SJSA1 (cell line): ENCODE results near the gene GAB2. TPM values are rescaled to one million over a fixed set of nuclear protein-coding genes. Genes with fewer than 3 reads are reported as not detected.

ENCODE experiments used
- DNase-seq, 2 experiments: peaks; one replicate each; pipeline ENCODE4 v3.0.0-alpha.2; 2015 to 2020; ENCODE audit warnings: low spot score in 2 of 2, low read depth in 1 of 2
- H3K27ac ChIP-seq: fragments of 250-450 bp; sonication (Bioruptor Pico); 2 replicates; pipeline ENCODE4 v1.5.1; 2020; ENCODE audit warnings: mild to moderate bottlenecking, moderate library complexity
- H3K27me3 ChIP-seq: fragments of 250-450 bp; sonication (Bioruptor Pico); replicated peaks from 2 replicates; pipeline ENCODE4 v1.5.1; 2020; ENCODE audit warnings: mild to moderate bottlenecking, moderate library complexity
- H3K36me3 ChIP-seq: fragments of 250-450 bp; sonication (Bioruptor Pico); 2 replicates; pipeline ENCODE4 v1.5.1; 2020; ENCODE audit warnings: mild to moderate bottlenecking
- H3K4me1 ChIP-seq: fragments of 250-450 bp; sonication (Bioruptor Pico); replicated peaks from 2 replicates; pipeline ENCODE4 v1.6.1; 2021; ENCODE audit warnings: mild to moderate bottlenecking
- H3K4me3 ChIP-seq: fragments of 250-450 bp; sonication (Bioruptor Pico); 2 replicates; pipeline ENCODE4 v1.5.1; 2020; ENCODE audit warnings: mild to moderate bottlenecking
- H3K9me3 ChIP-seq: fragments of 250-450 bp; sonication (Bioruptor Pico); replicated peaks from 2 replicates; pipeline ENCODE4 v1.5.1; 2020; ENCODE audit warnings: mild to moderate bottlenecking
- total RNA-seq: library from RNA; depleted of rRNA; stranded (reverse); fragments of >200 nt; shearing (Covaris generic); gene quantifications from 2 replicates; pipeline ENCODE4 v1.2.3, GENCODE V29; 2014

GAB2 gene
- total RNA-seq, 1 experiment from 2014 or later: 3.2 TPM

DNA sequence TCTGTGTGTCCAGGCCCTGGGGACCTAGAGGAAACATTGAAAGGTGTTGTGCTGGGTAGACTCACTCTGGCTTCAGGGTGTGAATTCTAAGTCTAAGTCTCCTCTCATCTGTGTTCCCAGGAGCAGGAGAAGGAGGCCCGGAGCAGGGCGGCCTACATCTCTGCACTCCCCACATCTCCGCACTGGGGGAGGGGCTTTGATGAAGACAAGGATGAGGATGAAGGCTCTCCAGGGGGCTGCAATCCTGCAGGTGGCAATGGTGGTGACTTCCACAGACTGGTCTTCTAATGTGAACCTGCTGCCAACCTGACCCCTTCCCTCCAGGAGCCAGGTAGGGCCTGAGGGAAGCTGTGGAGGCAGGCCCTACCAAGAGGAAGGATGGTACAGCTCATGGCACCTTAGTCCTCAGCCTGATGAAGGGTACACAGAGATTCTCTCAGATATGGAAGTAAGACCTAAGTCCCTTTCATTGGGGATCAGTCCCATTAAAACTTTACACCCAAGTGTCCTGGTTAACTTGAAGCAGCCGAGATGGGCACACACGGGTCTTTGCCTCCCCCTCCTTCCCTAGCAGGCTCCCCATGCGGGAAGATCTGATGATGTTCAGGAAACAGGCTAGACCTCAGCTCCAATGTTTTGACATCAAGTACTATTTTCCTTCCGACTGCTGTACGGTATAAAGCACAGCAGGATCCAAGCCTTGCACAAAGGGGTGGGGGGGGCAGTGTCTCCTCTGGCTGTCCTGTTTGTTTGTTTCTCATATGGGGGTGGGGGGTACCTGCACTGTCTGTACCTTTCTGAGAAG lies 203.9 kb downstream of the GAB2 start:
- Histone ChIP-seq H3K27me3 (no peaks in the 10 kb centered on the region), H3K27ac (no peak overlapping the region), H3K4me3 (no peak overlapping the region), H3K9me3 (no peaks in the 10 kb centered on the region), H3K4me1 (no peaks in the 10 kb centered on the region), H3K36me3 (no peaks in the 10 kb centered on the region)
- no peak for DNase-seq

DNA sequence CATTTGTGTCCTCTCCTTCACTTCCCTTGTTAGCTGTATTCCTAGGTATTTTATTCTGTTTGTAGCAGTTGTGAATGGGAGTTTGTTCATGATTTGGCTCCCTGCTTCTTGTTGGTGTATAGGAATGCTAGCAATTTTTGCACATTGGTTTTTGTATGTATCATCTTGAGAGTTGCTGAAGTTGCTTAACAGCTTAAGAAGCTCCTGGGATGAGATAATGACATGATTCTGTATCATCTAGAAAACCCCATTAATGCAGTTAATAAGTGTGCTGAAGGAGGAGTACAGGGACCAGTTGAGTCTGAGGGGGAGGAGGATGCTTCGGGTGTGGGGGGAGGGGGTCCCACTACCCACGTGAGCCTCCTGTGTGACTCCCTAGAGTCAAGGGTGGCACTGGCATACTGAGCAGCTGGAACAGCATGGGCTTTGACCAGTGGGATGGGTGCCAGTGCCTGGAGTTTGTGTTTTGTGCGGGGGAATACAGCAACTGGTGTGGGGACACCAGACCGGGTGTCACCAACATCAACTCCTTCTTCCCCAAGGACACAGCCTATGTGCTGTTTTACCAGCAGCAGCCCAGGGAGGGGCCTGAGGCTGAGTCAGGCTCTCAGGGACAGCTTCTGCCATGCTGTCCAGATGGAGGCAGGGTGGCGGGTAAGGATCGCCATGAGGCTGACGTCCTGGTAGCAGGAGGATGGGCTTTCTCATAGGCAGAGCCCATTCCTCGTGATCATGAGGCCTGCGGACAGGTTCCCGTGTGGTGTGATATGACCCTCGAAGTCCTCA lies 204.8 kb downstream of the GAB2 start:
- Histone ChIP-seq H3K27me3 (no peaks in the 10 kb centered on the region), H3K4me1 (no peaks in the 10 kb centered on the region), H3K9me3 (no peaks in the 10 kb centered on the region), H3K27ac (no peak overlapping the region), H3K4me3 (no peak overlapping the region), H3K36me3 (no peaks in the 10 kb centered on the region)
- DNase-seq: no peak

DNA sequence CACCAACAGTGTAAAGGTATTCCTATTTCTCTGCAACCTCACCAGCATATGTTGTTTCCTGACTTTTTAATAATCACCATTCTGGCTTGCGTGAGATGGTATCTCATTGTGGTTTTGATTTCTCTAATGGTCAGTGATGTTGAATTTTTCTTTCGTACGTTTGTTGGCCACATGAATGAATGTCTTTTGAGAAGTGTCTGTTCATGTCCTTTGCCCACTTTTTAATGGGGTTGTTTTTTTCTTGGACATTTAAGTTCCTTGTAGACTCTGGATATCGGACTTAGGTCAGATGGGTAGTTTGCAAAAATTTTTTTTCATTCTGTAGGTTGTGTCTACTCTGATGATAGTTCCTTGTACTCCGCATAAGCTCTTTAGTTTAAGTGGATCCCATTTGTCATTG lies 206.1 kb downstream of the GAB2 start:
- DNase-seq: no peak
- no peak overlapping the region for H3K4me3 ChIP-seq
- H3K27ac ChIP-seq: no peak overlapping the region
- no peaks in the 10 kb centered on the region for H3K36me3 ChIP-seq
- H3K9me3 ChIP-seq: no peaks in the 10 kb centered on the region
- no peaks in the 10 kb centered on the region for H3K4me1 ChIP-seq
- H3K27me3 ChIP-seq: no peaks in the 10 kb centered on the region

DNA sequence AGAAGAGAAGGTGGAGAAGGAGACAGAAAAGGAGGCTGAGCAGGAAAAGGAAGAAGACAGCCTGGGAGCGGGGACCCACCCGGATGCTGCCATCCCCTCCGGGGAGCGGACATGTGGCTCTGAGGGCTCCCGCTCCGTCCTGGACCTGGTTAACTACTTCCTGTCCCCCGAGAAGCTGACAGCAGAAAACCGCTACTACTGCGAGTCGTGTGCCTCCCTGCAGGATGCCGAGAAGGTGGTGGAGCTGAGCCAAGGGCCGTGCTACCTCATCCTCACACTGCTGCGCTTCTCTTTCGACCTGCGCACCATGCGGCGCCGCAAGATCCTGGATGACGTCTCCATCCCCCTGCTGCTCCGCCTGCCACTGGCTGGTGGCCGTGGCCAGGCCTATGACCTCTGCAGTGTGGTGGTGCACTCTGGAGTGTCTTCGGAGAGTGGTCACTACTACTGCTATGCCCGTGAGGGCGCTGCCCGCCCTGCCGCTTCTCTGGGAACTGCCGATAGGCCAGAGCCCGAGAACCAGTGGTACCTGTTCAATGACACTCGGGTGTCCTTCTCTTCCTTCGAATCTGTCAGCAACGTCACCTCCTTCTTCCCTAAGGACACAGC lies 207.5 kb downstream of the GAB2 start:
- no peak for DNase-seq
- no peaks in the 10 kb centered on the region for H3K4me1 ChIP-seq
- no peaks in the 10 kb centered on the region for H3K36me3 ChIP-seq

DNA sequence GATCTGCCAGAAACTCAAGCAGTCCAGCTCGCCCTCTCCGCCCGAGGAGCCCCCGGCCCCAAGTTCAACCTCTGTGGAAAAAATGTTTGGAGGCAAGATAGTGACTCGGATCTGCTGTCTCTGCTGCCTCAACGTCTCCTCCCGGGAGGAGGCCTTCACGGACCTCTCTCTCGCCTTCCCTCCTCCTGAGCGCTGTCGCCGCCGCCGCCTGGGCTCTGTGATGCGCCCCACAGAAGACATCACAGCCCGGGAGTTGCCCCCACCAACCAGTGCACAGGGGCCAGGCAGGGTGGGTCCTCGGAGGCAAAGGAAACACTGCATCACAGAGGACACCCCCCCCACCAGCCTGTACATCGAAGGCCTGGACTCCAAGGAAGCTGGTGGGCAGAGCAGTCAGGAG lies 208.1 kb downstream of the GAB2 start:
- no peak overlapping the region for H3K27ac ChIP-seq
- no peaks in the 10 kb centered on the region for H3K9me3 ChIP-seq
- no peaks in the 10 kb centered on the region for H3K27me3 ChIP-seq
- H3K36me3 ChIP-seq: no peaks in the 10 kb centered on the region
- no peak overlapping the region for H3K4me3 ChIP-seq
- DNase-seq: no peak
- no peaks in the 10 kb centered on the region for H3K4me1 ChIP-seq

More for the DNA sequence above, 207.5 kb downstream of the GAB2 start:
- Histone ChIP-seq H3K27ac (no peak overlapping the region), H3K4me3 (no peak overlapping the region), H3K27me3 (no peaks in the 10 kb centered on the region), H3K9me3 (no peaks in the 10 kb centered on the region)

DNA sequence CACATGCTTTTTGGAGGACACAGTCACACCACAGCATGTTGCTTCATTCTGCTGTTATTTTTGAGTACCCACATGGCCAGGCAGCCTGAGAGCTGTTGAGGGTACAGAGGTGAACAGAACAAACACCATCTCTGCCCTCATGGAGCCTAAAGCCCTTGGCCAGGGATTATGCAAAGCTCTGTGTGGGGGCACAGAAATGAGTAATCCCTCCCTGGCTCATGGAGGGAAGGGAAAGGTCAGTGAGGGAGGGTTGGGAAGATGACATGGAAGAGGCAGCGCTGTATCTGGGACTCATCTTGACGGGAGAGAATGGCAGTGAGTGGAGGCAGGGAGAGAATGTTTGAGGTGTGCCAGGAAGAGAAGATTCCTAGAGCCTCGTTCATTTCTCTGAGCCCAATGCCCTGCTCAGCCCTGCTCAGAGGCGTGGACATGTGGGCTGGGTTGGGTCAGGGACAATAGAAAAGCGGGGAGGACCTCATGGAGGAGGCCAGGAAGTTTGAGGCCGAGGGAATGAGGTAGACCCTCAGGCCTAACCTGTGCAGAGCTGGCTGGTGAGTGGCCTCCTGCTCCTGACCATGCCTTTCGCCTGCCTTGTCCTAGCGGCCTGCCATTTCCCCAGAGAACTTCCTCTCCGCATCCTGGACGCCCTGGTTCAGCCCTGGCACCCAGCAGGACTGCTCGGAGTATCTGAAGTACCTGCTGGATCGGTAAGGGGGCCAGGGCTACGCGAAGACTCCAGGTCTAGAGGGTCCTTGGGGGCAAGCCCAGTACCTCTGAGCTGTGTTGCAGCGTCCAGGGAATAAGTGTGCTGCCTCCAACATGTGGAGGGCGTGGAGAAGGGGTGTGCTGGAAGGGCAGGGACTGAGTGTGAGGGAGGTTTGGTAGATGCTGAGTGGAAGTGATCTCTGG lies 209.1 kb downstream of the GAB2 start:
- no peak overlapping the region for H3K27ac ChIP-seq
- no peak overlapping the region for H3K4me3 ChIP-seq
- H3K27me3 ChIP-seq: no peaks in the 10 kb centered on the region
- H3K9me3 ChIP-seq: no peaks in the 10 kb centered on the region
- no peaks in the 10 kb centered on the region for H3K36me3 ChIP-seq
- DNase-seq: no peak
- H3K4me1 ChIP-seq: no peaks in the 10 kb centered on the region

DNA sequence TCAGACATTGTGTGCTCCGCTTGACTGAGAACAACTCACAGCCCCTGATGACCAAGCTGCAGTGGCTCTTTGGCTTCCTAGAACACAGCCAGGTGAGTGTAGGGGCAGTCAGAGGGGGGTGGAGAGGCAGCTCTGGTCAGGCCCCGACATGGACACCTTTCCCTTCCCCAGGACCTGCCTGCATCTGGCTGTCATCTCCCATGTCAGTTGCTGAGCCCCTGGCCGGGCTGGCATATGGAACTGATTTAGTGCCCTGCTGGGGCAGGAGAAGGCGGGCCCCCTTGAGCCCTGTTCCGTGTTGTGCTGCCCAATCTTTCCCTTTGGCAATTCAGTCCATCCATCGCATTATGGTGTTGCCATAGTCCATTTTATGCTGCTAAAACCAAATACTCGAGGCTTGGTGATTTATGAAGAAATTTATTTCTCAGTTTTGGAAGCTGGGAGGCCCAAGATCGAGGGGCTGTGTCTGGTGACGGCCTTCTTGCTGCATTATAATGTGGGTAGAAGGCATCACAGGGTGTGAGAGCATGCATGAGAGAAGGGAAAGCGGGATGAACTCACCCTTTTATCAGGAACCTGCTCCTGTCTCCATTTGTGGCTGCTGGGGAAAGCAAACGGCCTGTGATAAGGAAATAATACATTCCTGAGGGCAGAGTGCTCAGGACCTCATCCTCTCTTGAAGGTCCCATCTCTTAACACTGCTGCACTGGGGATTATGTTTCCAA lies 209.9 kb downstream of the GAB2 start:
- no peak overlapping the region for H3K4me3 ChIP-seq
- DNase-seq: no peak
- H3K9me3 ChIP-seq: no peaks in the 10 kb centered on the region
- H3K4me1 ChIP-seq: no peaks in the 10 kb centered on the region
- no peaks in the 10 kb centered on the region for H3K36me3 ChIP-seq
- no peak overlapping the region for H3K27ac ChIP-seq
- no peaks in the 10 kb centered on the region for H3K27me3 ChIP-seq

DNA sequence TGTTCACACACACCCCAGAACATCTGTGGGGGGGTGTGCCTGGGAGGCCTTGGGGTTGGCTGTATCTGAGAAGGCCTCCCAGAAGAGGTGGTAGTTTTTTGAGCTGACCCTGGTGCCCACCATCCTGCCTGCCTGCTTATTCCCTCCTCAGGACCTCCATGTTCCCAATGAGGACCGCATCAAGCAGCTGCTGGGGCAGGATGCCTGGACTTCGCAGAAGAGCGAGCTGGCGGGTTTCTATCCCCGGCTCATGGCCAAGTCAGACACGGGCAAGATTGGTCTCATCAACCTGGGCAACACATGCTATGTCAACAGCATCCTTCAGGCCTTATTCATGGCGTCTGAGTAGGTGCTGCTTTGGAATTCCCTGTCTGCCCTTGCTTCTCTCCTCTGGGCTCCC lies 211.9 kb downstream of the GAB2 start:
- Histone ChIP-seq H3K36me3 (0 out of 2 replicates have a peak, but pooled peaks cover 4% of the 10 kb centered on the region), H3K4me1 (no peaks in the 10 kb centered on the region), H3K27ac (no peak overlapping the region), H3K9me3 (no peaks in the 10 kb centered on the region), H3K27me3 (no peaks in the 10 kb centered on the region), H3K4me3 (no peak overlapping the region)
- no peak for DNase-seq

DNA sequence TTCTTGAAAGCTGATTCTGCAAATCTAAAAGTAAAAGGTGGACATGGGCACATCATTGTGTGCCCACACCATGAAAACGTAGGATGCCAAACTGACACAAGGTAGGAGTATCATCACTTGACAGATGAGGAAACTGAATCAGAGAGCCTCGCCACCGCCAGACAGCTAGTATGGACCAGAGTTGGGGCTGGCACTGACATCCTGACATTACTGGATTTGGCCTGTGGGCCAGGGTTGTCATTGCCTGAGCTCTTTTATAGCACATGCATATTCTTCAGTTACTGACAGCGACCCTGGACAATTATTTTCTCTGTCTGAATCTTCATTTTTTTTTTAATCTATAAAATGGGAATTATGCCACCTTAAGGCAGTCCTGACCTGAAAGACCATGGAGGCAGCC lies 212.4 kb downstream of the GAB2 start:
- Histone ChIP-seq H3K36me3 (0 out of 2 replicates have a peak, but pooled peaks cover 4% of the 10 kb centered on the region), H3K4me1 (no peaks in the 10 kb centered on the region), H3K4me3 (no peak overlapping the region), H3K27ac (no peak overlapping the region), H3K9me3 (no peaks in the 10 kb centered on the region), H3K27me3 (no peaks in the 10 kb centered on the region)
- DNase-seq: no peak

DNA sequence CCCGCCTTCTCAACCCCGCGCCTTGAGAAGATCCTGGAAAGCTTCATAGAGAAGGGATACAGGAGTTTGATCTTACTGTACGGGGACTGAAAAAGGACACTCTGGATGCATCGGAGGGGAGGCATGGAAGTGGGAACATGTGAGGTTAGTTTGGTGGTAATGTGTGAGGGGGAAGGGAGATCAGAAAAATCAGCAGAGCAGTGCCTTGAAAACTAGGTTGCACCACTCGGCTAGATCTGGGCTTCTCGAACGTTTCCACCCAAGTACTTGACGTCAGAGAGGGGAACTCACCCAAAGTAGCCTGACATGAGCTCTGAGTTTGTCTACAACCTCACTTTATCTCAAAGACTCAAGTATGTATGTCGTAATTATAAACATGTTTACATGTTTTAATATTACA lies 214.4 kb downstream of the GAB2 start:
- no peak overlapping the region for H3K27ac ChIP-seq
- H3K4me1 ChIP-seq: no peaks in the 10 kb centered on the region
- DNase-seq: no peak
- no peaks in the 10 kb centered on the region for H3K27me3 ChIP-seq
- 0 out of 2 replicates have a peak, but pooled peaks cover 4% of the 10 kb centered on the region for H3K36me3 ChIP-seq
- no peaks in the 10 kb centered on the region for H3K9me3 ChIP-seq
- H3K4me3 ChIP-seq: no peak overlapping the region

DNA sequence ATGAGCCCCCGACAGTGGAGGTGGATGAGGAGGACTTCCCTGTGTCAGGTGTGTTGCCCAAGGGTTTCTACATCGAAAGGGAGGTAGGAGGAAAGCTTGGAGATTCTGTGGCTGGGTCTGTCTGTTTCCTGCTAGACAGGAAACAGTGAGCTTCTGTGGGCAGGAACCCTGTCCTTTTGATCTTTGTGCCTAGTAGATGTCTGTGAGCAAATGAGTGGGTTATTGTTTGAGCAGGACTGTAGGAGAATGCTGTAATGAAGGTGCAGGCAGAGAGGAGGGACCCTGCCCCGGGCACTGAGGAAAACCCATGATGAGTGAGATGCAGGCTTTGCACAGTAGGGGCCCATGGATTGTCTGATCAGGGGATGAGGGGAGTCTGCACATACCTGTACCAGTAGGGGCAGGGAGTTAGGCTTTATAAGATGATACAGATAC lies 214.9 kb downstream of the GAB2 start:
- no peaks in the 10 kb centered on the region for H3K4me1 ChIP-seq
- no peak for DNase-seq
- no peak overlapping the region for H3K4me3 ChIP-seq
- H3K36me3 ChIP-seq: 0 out of 2 replicates have a peak, but pooled peaks cover 4% of the 10 kb centered on the region
- no peaks in the 10 kb centered on the region for H3K27me3 ChIP-seq
- H3K27ac ChIP-seq: no peak overlapping the region
- no peaks in the 10 kb centered on the region for H3K9me3 ChIP-seq

DNA sequence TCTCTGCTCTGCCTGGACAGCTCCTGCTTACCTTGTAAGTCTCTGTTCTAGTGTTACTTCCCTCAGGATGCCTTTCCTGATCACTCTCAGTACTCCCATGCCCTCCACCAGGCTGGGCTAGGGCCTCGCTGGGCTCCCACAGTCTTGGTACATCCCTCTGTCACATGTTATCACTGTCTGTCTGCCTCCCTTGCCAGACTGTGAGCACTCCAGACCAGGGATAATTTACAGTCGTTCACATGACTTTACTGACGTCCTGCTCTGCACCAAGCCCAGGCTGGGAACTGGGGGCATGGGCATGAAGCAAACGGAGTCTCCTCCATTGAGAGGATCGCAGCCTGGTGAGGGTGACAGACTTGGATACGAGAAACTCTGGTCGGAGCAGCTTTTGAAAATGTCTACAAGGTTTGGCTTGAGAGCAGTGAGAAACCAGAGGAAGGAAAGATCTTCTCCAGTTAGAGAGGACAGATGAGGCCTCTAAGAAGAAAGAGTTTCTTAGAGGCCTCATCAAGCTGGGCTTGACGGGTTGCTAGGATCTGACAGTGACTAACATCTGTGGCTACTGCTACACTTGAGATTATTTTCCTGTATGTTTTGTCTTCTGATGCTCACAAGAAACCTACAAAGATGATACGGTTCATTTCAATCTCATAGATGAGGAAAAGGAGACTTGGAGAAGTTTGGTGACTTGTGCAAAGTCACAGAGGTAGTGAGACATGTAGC lies 216.4 kb downstream of the GAB2 start:
- Histone ChIP-seq H3K4me1 (no peaks in the 10 kb centered on the region), H3K36me3 (0 out of 2 replicates have a peak, but pooled peaks cover 4% of the 10 kb centered on the region), H3K4me3 (no peak overlapping the region), H3K9me3 (no peaks in the 10 kb centered on the region), H3K27me3 (no peaks in the 10 kb centered on the region), H3K27ac (no peak overlapping the region)
- no peak for DNase-seq
